ENCODE results near the gene FAM227A. TPM values are rescaled to one million over a fixed set of nuclear protein-coding genes. Genes with fewer than 3 reads are reported as not detected.

The FAM227A gene
- total and polyA plus RNA-seq, 2 of the 13 experiments (the other 11 are each of a cell fraction or from before 2014, with no cell fraction given) = 1.0 to 1.5 TPM

DNA sequence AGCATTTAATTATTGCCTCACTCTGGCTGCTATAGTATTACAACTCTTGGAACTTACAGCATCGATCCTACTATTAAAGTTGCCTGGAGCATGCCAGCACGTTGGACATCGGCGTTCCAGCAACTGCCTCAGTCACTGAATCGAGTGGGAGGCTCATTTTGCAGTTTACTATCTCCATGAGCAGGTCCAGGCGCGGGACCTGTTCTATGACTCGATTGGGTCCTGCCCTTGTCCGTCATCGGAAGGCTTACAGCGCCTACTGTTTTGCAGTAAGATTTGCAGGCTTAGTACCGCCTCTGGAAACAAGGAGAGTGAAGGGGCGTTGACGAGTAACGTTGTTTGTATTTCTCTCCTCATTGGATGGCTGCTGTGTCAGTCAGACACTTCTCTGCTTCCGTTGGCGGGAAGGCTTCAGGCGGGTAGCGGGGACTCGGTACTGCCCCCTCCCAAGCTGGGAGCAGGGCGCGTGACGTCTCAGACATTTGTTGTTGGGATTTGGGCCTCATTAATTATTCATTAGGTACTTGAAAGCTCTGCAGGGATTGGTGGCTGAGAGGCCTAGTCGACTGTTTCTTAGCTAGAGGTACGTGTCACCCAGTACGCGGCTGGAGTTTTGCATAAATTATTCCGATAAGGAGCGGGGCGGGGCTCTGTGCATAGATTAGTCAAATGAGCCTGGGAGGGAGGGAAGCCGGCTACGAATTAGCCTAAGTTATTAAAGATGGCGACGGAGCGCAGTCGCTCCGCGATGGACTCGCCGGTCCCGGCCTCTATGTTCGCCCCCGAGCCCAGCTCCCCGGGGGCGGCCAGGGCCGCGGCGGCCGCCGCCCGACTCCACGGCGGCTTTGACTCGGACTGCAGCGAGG lies 49.3 kb upstream of the FAM227A start, which contains the start of gene GTPBP1 (continued):
- TF ChIP-seq, protein P1, sequence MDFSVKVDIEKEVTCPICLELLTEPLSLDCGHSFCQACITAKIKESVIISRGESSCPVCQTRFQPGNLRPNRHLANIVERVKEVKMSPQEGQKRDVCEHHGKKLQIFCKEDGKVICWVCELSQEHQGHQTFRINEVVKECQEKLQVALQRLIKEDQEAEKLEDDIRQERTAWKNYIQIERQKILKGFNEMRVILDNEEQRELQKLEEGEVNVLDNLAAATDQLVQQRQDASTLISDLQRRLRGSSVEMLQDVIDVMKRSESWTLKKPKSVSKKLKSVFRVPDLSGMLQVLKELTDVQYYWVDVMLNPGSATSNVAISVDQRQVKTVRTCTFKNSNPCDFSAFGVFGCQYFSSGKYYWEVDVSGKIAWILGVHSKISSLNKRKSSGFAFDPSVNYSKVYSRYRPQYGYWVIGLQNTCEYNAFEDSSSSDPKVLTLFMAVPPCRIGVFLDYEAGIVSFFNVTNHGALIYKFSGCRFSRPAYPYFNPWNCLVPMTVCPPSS (IDR thresholded peaks at IDR 0.05) = no peak
- TF ChIP-seq XBP1 (CRISPR knock-in tag; IDR thresholded peaks at IDR 0.05) (0 out of 2 replicates have a peak, but pooled peaks have one; percentile 78), EHMT2 (IDR thresholded peaks at IDR 0.05; ENCODE audit: borderline replicate concordance, low read depth, low read length) (no peak), ZNF354B (CRISPR knock-in tag; IDR thresholded peaks at IDR 0.05) (no peak), SALL1 (CRISPR knock-in tag; IDR thresholded peaks at IDR 0.05) (peak; percentile 51; the same call in 1 of the 2 replicates), ZBTB38 (CRISPR knock-in tag; IDR thresholded peaks at IDR 0.05) (0 out of 2 replicates have a peak, but pooled peaks have one; percentile 30), HDAC2 (CRISPR knock-in tag; IDR thresholded peaks at IDR 0.05) (0 out of 2 replicates have a peak, but pooled peaks have one; percentile 46), RFXAP (CRISPR knock-in tag; IDR thresholded peaks at IDR 0.05; ENCODE audit: borderline replicate concordance) (peak; percentile 94), PHF21A (CRISPR knock-in tag; IDR thresholded peaks at IDR 0.05) (peak; percentile 64; the same call in 1 of the 2 replicates), ATF7-NPFF (CRISPR knock-in tag; IDR thresholded peaks at IDR 0.05; ENCODE audit: low read depth) (0 out of 2 replicates have a peak, but pooled peaks have one; percentile 19), NAIF1 (CRISPR knock-in tag; IDR thresholded peaks at IDR 0.05; ENCODE audit: borderline replicate concordance) (no peak), SPEN (CRISPR knock-in tag; IDR thresholded peaks at IDR 0.05; ENCODE audit: low read depth) (peak; percentile 70; the same call in 1 of the 2 replicates), CBX2 (IDR thresholded peaks at IDR 0.05; ENCODE audit: low read depth, low read length) (no peak), CBX2 (CRISPR knock-in tag; IDR thresholded peaks at IDR 0.05; ENCODE audit: low read depth) (no peak), BCL6 (CRISPR knock-in tag; IDR thresholded peaks at IDR 0.05) (no peak), ZNF484 (CRISPR knock-in tag; IDR thresholded peaks at IDR 0.05; ENCODE audit: borderline replicate concordance, low read depth) (no peak), ZNF343 (CRISPR knock-in tag; IDR thresholded peaks at IDR 0.05) (no peak), ZBTB7A (CRISPR knock-in tag; IDR thresholded peaks at IDR 0.05) (no peak), POLR2A (IDR thresholded peaks at IDR 0.05; ENCODE audit: insufficient read depth in 1 of 2, low read depth in 2 of 2, low read length in 2 of 2) (peak; percentile 76 to 87), NFE2L2 (IDR thresholded peaks at IDR 0.05; ENCODE audit: low read length) (0 out of 2 replicates have a peak, but pooled peaks have one; percentile 2), KLF9 (CRISPR knock-in tag; IDR thresholded peaks at IDR 0.05; ENCODE audit: low read depth) (no peak)
- TF ChIP-seq, protein P2, sequence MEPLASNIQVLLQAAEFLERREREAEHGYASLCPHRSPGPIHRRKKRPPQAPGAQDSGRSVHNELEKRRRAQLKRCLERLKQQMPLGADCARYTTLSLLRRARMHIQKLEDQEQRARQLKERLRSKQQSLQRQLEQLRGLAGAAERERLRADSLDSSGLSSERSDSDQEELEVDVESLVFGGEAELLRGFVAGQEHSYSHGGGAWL (CRISPR knock-in tag; IDR thresholded peaks at IDR 0.05) = no peak
- TF ChIP-seq, protein P3, sequence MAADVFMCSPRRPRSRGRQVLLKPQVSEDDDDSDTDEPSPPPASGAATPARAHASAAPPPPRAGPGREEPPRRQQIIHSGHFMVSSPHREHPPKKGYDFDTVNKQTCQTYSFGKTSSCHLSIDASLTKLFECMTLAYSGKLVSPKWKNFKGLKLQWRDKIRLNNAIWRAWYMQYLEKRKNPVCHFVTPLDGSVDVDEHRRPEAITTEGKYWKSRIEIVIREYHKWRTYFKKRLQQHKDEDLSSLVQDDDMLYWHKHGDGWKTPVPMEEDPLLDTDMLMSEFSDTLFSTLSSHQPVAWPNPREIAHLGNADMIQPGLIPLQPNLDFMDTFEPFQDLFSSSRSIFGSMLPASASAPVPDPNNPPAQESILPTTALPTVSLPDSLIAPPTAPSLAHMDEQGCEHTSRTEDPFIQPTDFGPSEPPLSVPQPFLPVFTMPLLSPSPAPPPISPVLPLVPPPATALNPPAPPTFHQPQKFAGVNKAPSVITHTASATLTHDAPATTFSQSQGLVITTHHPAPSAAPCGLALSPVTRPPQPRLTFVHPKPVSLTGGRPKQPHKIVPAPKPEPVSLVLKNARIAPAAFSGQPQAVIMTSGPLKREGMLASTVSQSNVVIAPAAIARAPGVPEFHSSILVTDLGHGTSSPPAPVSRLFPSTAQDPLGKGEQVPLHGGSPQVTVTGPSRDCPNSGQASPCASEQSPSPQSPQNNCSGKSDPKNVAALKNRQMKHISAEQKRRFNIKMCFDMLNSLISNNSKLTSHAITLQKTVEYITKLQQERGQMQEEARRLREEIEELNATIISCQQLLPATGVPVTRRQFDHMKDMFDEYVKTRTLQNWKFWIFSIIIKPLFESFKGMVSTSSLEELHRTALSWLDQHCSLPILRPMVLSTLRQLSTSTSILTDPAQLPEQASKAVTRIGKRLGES (CRISPR knock-in tag; IDR thresholded peaks at IDR 0.05; ENCODE audit: borderline replicate concordance) = no peak
- TF ChIP-seq, protein P4, sequence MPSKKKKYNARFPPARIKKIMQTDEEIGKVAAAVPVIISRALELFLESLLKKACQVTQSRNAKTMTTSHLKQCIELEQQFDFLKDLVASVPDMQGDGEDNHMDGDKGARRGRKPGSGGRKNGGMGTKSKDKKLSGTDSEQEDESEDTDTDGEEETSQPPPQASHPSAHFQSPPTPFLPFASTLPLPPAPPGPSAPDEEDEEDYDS (CRISPR knock-in tag; IDR thresholded peaks at IDR 0.05) = peak; percentile 94

Measured in HepG2 (cell line).